Gastrocnemius medialis (tissue), 4 donors: ENCODE results near the gene ABTB2.

ENCODE experiments used
- POLR2A ChIP-seq, 2 donors: fragments of 450-650 bp; IDR thresholded peaks; one replicate each; pipeline ENCODE4 v1.6.1; 2017; ENCODE audit warnings: antibody characterized with exemption in 2 of 2, mild to moderate bottlenecking in 2 of 2, moderate library complexity in 2 of 2
- TF ChIP-seq, protein P1 (sequence below), 5 experiments: fragments of 450-650 bp in 3 of 5; fragments of 200-600 bp in 2 of 5; sonication (generic) in 2 of 5; IDR thresholded peaks in 4 of 5; conservative IDR thresholded peaks in 1 of 5; 1 replicate in 4 of 5; 2 replicates in 1 of 5; pipeline ENCODE4 v1.5.1; 2016 to 2019; ENCODE audit warnings: antibody characterized with exemption in 5 of 5, mild to moderate bottlenecking in 3 of 5, moderate library complexity in 3 of 5

DNA sequence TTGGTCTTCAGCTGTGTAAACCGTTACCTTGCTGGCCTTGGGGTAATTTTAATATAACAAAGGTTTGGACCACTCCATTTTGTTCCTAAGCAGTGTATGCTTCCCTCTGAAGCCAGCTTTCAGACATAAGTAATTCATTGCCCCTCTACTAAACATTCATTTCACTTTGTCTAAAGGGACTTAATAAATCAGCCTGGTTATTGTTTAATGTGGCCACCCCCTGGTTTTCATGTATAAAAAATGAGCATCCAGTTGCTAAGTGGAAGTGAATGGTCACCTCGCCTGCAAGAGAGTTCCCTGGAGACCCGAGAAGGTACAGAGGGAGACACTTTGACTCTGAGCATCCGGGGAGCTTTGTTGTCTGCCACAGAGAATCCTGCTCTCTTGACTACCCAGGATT, 3.9 kb downstream of the ABTB2 start:
- TF ChIP-seq, protein P1, sequence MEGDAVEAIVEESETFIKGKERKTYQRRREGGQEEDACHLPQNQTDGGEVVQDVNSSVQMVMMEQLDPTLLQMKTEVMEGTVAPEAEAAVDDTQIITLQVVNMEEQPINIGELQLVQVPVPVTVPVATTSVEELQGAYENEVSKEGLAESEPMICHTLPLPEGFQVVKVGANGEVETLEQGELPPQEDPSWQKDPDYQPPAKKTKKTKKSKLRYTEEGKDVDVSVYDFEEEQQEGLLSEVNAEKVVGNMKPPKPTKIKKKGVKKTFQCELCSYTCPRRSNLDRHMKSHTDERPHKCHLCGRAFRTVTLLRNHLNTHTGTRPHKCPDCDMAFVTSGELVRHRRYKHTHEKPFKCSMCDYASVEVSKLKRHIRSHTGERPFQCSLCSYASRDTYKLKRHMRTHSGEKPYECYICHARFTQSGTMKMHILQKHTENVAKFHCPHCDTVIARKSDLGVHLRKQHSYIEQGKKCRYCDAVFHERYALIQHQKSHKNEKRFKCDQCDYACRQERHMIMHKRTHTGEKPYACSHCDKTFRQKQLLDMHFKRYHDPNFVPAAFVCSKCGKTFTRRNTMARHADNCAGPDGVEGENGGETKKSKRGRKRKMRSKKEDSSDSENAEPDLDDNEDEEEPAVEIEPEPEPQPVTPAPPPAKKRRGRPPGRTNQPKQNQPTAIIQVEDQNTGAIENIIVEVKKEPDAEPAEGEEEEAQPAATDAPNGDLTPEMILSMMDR (IDR thresholded peaks at IDR 0.05 in 4 of 5, conservative IDR thresholded peaks at IDR 0.05 in 1 of 5): no peak
- no peak for TF ChIP-seq POLR2A (IDR thresholded peaks at IDR 0.05)
